Sigmoid colon (tissue), 4 donors: ENCODE measurements around the gene FRS3.

Source experiments
- CTCF ChIP-seq, 4 experiments: fragments of 450-650 bp in 3 of 4; fragments of 200-600 bp in 1 of 4; IDR thresholded peaks; one replicate each; pipeline ENCODE4 v1.5.1; 2016 to 2019; ENCODE audit warnings: antibody characterized with exemption in 4 of 4, mild to moderate bottlenecking in 3 of 4, moderate library complexity in 2 of 4
- POLR2A ChIP-seq, 2 donors: fragments of 450-650 bp; IDR thresholded peaks; one replicate each; pipeline ENCODE4 v1.6.1; 2016; ENCODE audit warnings: antibody characterized with exemption in 2 of 2, mild to moderate bottlenecking in 2 of 2, moderate library complexity in 2 of 2
- POLR2AphosphoS5 ChIP-seq, 4 donors: sonication (generic); formaldehyde crosslinking; IDR thresholded peaks; one replicate each; pipeline ENCODE4 v1.6.1; 2017; ENCODE audit warnings: antibody characterized with exemption in 4 of 4

DNA sequence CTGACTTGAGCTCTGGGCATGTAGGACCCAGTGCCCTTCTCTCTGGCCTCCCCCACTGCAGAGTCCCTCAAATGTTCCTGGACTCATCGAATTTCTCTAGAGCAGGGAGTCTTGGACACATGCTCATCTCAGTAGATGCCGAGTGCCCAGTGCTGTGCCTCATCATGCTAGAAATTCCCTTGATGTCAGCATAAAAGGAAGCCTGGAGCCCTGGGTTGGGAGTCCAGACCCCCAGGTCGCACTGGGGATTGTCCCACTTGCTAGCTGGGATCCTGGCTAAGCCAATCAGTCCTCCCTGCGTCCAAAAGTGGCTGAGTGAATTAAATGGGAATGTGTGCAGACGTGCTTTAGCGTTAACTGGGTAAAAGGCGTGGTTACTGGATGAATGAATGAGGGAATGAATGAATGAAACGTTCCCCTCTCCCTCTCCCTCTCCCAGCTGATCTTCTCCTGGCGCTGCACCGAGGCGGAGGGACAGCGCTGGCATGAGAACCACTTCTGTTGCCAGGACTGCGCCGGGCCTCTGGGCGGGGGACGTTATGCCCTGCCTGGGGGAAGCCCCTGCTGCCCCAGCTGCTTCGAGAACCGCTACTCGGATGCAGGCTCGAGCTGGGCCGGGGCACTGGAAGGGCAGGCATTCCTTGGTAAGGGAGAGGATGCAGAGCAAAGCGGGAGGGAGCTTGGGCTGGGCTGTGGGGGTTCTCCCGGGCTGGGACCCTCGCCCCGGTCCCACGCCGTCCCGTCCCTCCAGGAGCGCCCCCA is 6.2 kb upstream of the FRS3 start:
- no peak for TF ChIP-seq POLR2A (IDR thresholded peaks at IDR 0.05)
- TF ChIP-seq CTCF (IDR thresholded peaks at IDR 0.05), result no peak
- no peak for TF ChIP-seq POLR2AphosphoS5 (IDR thresholded peaks at IDR 0.05)
